Fibroblast of skin of back (primary cell): ENCODE results near the gene TEAD1.
A peak's percentile ranks its signal among the peaks of the same experiment; 100 is the strongest.

Source experiments
- DNase-seq: peaks from one replicate; pipeline ENCODE4 v3.0.0-alpha.2; 2013

TEAD1 gene

DNA sequence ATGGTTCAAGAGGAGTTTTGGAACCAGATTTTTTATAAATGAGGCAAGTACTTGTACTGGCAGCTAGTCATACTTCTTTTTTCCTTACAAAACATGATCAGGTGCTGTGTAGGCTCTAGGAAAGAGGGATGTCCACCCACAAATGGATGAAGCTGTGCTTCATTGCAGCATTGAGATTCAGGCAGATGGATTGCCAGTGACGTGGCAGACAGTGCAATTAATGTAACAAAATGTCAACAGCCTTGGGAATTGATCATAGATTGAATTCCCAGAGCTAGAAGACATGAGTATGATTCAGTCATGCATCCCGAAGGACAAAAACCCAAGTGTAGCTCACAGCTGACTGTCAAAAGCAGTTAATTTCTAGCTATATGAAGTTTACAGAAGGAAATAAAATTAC is 235.7 kb downstream of the TEAD1 start:
- DNase-seq = peak; percentile 32

DNA sequence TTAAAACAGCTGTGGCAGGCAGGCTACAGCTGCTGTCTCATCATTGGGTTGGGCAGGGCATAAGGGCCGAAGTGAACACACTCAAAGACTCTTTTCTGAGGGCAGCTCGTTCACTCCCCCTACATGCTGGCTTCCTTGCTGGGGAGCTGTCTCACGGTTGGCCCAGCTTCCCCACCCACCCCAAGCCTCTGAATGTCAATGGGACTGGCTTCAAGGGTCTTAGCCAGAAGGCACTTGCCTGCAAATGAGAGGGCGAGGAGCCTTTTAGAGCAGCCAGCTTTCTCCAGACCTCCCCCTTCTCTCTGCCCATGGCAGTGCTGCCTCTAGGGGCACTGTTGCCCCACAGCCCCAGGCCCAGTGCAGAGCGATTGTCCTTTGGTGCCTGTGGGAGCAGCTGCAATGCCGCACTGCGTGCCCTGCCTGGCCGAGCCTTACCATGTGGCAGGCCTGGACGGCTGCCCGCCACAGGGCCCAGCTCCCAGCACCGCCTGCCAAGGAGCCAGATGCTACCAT is 240.2 kb downstream of the TEAD1 start:
- peak; percentile 60 for DNase-seq

DNA sequence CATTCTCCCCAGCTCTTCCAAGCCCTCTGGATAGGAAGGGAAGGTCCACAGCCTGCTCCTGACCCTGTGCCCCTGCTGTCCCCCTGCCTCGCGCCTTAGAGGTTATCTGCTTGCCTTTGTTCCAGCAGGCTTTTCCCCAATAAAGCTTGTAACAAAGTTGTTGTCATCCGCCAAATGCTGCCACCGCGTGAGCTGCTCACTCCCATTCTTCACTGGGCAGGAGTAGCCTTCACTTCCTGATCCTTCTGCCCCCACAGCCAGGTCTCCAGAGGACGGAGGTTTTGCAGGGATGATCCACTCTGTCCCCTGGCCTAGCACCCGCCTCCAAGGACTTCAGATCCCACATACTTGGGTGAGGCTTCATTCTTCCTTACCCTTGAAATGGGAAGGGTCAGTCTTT is 240.9 kb downstream of the TEAD1 start:
- no peak for DNase-seq

DNA sequence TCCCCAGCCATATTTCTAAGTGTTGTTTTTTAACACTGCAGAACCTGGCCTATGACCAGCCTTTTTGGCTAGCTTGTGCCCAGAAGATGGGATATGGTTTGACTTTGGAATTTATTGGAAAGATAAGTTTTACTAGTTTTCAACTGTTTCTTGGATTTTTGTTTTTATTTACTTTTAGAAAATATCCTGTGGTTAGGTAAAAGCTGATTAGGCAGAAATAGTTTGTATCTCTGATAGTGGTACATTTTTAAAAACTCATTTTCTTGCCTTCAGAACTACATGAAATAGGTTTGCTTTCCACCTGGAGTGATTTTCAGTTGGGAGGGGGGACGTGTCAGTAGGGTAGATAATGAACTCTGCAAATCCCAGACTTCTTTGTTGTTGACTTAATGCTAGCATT is 243.6 kb downstream of the TEAD1 start:
- DNase-seq = no peak

DNA sequence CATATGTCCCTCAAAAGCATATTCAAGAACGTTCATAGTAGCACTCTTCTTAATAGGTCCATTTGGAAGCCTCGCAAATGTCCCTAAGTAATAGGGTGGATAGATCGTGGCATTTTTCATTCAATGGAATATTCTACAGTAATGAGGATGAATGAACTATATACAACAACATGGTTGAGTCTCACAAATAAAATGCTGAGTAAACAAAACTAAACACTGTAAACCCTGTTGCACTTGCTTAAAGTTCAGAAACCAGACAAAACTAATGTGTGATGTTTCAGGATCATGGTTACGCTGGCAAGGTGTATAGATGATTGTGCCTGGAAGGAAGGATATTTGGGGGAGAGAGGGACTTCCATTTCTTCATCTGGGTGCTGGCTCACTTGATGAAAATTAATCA is 244.4 kb downstream of the TEAD1 start:
- DNase-seq = no peak

DNA sequence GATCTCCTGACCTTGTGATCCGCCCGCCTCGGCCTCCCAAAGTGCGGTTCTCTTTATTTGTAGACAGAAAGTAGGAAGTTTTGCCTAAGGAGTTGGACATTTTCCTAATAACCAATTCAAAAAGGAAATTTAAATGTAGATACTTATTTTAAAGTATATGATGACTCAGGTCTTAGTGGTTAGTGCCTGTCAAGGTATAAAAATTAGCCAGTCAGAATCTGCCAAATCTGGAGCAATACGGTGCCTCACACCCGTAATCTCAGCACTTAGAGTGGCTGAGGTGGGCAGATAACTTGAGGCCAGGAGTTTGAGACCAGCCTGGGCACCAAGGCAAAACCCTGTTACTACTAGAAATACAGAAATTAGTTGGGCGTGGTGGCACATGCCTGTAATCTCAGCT is 248.2 kb downstream of the TEAD1 start:
- no peak for DNase-seq

DNA sequence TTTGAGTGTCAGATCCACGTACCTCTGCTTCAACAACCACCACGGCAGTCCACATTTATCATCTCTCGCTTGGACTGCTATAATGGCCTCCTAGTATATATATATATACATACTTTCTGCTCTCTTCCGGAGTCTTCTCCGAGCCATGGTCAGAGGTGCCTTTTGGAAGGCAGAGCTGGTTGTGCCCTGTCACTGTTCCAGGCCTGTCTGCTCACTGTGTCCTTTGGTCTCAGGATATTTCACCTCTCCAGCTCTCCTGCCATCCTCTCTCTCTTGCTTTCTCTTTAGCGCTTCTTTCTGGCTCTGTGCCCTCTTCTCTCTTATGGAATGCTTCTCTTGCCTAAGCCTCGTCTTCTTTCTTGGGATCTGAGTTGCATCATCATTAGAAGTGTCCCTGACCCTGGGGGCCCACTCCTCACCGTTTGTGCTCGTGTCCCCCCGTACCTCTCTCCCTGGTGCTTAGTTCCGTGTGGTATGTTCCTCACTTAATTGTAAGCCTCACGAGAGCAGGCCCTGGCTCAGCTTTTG is 248.8 kb downstream of the TEAD1 start:
- peak; percentile 22 for DNase-seq

DNA sequence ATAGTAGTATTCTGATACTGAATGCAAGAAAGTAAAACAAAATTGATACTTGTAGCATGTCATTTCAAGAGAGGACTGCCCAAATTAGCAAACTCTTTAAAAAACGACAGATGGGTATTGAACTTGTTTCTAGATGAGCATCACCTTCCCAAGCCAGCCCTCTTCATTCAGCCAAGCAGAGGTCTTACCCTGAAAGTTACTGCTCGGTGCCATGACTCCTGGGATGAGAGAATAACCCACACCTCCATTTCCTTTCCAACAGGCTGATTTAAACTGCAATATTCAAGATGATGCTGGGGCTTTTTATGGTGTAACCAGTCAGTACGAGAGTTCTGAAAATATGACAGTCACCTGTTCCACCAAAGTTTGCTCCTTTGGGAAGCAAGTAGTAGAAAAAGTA is 250.4 kb downstream of the TEAD1 start:
- DNase-seq = no peak

DNA sequence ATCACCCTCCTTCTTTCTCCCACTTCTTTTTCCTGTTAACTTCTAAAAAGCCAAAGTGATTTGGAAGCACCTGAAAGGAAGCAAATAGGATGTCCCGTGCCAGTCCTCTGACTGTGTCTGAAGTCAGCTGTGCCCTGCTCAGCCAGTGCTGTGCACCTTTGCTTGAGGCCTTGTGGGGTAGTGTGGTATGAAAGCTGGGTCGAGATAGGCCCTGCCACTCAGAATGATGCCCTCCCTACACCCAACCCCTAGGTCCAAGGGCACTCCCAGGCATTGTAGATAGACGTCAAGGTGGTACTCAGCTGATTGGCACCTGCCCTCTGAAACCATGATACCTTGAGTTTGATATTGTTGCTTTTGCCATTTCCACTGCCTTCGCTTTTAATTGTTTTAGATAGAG is 251.3 kb downstream of the TEAD1 start:
- no peak for DNase-seq

DNA sequence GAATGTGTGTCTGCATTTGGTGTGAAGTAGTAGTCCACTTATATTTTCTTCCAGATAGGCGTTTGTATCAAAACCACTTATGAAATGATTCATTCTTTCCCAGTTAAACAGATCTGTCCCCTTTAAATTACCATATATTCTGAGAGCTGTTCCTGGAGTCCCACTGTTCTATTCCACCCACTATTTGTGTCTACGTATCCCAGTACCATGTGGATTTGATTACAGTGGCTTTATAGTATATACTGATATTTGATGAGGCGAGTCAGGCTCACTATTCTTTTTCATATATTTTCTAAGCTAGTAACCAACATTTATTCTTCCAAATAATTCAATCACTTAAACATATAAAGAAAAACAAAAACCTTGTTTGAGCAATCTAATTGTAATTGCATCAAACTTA is 253.0 kb downstream of the TEAD1 start:
- no peak for DNase-seq

DNA sequence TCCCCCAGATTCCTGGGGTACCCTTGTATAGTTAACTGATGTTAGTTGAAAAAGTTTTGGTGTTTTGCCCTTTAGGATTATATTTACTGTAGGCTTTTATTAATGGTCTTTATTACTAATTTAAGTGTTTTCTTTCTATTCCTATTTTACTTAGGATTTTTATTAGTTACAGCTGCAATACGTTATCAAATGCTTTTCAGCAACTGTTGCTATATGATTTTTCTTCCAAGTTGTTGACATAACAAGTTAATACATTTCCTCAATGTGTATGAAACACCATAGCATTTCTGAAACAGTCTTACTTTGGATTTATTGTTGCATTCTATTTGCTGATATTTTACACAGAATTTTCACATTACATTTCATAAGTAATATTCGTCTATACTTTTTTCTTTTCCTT is 253.7 kb downstream of the TEAD1 start:
- DNase-seq = no peak

DNA sequence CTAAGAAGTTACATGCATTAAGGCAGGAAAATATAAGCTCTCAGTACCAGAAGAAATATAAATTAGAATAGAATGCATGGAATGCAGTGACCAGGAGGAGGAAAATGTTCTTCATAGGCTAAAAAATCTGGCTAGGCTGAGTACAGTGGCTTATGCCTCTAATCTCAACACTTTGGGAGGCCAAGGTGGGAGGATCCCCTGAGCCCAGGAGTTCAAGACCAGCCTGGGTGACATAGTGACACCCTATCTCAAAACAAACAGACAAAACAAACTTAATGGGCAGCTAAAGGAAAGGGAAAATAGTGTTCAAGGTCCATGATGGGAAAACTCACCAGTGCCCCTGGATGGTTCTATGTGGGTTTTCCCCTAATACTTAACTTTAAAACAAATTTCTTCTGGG is 256.6 kb downstream of the TEAD1 start:
- DNase-seq = peak; percentile 48

DNA sequence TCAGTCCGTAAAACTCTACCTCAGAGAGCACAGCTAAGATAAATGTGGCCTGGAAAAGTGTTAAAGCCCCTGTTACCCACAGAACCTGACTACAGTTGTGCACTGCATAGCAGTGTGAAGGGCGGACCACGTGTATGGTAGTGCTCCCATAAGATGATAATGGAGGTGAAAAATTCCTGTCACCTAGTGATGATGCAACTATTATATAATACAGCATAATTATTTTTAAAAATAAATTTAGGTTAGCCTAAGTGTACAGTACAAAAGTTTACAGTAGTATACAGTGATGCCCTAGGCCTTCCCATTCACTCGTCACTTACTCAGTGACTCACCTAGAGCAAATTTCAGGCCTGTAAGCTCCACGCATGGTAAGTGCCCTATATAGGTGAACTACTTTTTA is 258.3 kb downstream of the TEAD1 start:
- no peak for DNase-seq

DNA sequence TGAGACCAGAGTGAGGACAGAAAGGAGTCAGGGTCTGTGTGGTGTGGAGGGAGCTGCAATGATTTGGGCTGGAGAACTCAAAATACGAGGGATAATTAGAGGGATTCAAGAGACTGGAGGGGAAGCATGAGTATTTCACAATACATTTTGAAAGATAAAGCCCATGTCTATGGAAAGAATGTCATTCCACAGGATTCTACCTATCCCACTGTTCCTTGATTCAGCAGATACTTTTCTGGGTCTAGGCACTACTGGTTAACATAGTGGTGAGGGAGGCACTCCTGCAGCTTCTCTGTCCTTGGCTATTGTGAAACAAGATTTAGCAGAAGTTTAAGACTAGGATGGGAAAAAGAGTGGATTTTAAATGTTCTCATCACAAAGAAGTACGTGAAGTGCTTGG is 262.0 kb downstream of the TEAD1 start:
- DNase-seq = no peak

DNA sequence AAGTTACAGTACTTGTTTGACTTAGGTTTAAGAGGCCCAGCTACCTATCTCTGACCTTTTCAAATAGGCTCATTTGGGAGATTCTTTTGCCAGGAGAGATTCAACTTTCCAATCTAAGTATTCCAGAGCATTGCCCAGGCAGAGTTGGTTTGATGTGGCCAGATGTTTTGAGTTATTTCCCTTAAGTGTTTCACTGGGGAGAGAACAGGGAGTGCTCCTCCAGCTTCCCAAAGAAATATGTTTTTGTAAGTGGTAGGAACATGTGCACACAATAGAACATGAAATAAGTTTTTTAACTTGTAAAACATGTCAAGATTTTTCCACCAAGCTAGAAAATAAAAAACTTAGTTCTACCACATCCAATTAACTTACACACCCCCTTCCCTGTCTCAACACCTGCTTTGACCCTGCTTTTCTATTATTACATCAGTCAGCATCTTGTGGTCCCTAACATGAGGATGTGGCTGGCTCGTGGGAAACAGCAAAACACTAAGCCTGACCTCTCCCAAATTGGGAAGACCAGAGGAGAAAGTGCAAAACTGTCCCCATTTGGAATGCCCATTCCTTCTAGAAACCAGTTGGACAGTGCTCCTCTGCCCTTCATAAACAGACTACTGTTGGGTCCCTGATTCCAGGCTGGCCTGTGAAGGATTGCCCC is 264.5 kb downstream of the TEAD1 start:
- no peak for DNase-seq

DNA sequence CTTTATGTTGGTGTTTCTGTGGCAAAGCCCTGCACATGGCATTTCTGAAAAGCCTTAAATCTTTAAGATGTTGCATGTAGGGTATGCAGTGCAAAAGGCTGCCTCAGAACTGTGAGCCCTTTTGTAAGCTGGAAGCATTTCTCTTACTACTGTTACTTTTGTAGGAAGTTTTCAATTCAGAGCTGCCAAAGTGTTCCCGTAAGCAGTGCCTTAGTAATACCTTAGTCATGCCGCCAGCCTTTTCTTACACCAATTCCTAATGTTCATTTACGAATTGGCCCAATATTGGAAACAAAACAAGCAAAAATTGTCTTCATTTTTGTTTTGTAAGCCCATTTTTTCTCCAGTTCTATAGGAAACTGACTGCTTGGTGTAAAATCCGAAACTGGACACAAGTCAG is 267.4 kb downstream of the TEAD1 start:
- no peak for DNase-seq

DNA sequence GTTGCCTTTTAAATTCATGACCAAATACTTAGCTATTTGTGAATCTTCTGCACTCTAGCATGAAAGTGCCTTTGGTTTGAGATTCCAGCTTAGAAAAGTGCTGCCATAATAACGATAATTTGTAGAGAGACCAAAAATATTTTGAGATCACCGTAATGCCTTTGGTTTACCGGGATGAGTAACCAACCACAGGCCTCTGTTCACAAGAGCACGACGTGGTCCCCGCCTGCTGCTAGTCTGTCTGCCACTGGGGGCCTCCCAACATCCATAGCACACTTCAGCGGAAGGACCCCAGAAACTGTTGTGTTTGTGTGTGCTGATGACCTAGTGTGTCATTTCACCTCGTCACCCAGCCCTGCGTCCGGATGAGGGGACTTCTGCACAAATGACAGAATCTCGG is 267.9 kb downstream of the TEAD1 start:
- DNase-seq = no peak

DNA sequence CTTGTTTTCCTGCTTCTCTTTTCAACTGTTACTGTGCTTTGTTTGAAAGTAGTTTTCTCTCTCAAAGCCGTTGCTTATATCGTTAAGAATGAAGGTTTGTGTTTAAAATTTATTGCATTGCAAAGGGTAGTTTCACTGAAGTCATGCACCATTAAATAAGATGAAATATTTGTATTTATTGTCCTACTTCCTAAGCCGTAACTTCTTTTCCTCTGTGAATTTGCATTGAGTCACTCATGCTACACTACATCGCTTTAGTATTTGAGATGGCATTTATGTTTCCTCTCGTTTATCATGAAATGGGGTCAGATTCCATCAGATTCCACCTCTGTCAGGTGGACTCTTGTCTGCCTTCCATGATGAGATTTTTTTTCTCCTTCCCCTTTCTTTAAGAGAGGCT is 269.1 kb downstream of the TEAD1 start:
- DNase-seq = no peak

DNA sequence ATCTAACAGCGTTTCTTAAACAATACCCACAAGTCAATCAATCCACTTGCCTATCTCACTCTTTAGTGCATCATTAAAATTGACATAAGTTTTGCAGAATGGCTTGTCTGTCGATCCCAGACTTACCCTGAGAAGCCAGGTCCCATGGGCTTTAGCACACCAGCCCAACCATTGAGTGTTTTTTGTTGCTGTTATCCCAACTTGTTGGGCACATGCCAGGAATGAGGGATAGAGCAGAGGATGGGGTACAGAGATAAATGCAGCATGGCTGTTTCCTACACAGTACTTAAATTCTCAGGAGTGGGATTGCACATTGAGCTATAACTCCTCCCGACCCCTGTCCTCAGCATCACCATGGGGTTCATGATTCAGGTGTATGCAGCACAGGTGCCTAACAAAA is 270.7 kb downstream of the TEAD1 start:
- peak; percentile 22 for DNase-seq

DNA sequence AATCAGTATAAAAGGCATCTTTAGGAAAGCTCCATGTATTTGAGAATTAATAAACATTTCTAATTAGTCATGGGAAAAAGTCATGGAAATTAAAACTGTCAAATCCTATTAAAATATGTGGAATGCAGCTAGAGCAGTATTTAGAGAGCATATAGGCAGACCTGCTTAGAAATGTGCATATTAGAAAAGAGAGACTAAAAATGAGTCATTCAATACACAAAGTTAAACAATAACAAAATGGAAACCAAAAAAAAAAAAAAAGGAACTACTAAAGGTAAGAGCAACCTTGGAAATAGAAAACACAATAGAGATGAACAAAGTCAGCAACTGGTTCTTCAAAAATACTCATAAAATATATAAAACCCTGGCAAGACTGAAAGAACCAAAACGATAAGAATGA is 275.2 kb downstream of the TEAD1 start:
- DNase-seq = no peak

DNA sequence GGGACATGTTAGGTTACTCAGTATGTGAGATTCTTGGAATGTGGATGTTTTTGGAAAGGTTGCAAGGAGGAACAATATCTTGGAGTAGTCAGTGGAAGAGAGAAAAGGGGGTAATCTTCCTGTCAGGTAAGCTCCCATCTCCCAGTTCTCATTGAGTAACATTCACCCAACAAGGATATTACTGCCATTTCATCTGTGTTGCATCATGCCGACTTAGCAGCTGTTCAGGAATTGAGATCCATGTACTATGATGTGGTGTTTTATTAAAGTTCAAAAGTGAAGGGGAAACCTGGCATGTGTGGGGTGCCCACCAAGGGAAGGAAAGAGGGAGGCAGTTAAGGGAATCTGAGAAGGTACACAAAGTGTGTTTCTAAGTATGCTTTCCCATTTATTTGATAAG is 276.4 kb downstream of the TEAD1 start:
- DNase-seq = peak; percentile 33

DNA sequence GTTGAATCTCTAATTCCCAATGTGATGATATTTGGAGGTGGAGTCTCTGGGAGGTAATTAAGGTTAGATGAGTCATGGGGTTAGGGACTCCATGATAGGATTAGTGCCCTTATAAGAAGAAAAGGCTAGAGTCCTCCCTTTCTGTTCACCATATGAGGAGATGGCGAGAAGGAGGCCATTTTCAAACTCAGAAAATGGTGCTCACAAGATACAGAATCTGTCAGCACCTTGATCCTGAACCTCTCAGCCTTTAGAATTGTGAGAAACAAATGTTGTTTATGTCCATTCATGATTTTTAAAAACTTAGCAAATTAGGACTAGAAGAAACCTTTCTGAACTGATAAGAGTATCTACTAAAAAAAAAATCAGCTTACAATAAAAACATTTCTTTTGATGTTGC is 277.2 kb downstream of the TEAD1 start:
- DNase-seq = no peak

DNA sequence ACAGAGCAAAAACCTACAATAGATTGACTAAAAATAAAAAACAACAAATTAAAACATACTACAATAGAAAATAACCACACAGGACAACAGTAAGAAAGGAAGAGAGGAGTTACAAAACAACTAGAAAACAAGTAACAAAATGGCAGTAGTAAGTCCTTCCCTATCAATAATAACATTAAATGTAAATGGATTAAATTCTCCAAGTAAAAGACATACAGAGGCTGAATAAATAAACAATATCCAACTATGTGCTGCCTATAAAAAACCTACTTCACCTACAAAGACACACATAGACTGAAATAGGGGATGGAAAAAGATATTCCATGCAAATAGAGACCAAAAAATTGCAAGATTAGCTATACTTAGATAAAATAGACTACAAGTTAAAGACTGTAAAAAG is 277.9 kb downstream of the TEAD1 start:
- DNase-seq = no peak

DNA sequence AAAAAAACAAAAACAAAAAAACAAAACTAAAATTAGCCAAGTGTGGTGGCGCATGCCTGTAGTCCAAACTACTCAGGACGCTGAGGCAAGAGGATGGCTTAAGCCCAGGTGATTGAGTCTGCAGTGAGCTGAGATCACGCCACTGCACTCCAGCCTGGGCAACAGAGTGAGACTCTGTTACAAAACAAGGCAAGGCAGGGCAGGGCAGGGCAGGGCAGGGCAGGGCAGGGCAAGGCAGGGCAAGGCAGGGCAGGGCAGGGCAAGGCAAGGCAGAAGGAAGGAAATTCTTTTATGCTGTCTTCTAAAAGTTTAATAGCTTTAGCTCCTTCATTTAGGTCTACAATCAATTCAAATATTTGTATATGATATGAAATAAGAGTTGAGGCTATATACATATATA is 284.8 kb downstream of the TEAD1 start:
- DNase-seq = no peak

DNA sequence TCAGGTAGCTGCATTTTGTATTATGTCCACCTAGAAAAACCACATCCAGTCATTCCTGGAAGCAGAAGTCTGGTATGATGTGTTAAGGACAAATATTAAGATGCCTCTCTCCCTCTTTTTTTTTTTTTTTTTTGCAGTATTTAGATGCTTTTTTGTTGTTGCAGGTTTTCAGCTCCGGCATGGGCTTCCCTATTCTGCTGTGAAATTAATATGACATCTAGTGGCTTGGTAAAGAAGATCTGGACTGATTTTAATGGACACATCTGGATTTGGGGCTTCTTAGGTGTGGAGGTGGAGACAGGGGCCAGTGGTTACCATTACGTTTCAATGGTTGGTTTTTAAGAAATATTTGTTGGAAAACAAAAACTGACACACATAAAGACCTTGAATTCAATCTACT is 287.4 kb downstream of the TEAD1 start:
- peak; percentile 25 for DNase-seq
